Transverse colon (tissue), 4 donors: ENCODE results near the gene FLAD1. TPM values are rescaled to one million over a fixed set of nuclear protein-coding genes. Genes with fewer than 3 reads are reported as not detected.

ENCODE experiments used
- DNase-seq: peaks from one replicate; pipeline ENCODE4 v3.0.0-alpha.2; 2019
- H3K27ac ChIP-seq, 4 donors: fragments of 200-600 bp; sonication (generic); 2 replicates each; pipeline ENCODE4 v1.5.1; 2016 to 2018; ENCODE audit warnings: inconsistent platforms in 4 of 4
- H3K27me3 ChIP-seq: fragments of 200-600 bp; sonication (generic); 2 replicates; pipeline ENCODE4 v1.5.1; 2017; ENCODE audit warnings: inconsistent platforms
- H3K36me3 ChIP-seq, 4 donors: fragments of 200-600 bp; sonication (generic); 2 replicates each; pipeline ENCODE4 v1.5.1; 2017 to 2019; ENCODE audit warnings: inconsistent platforms in 4 of 4
- H3K4me1 ChIP-seq, 4 donors: fragments of 200-600 bp; sonication (generic); 2 replicates each; pipeline ENCODE4 v1.5.1; 2017 to 2020; ENCODE audit warnings: inconsistent platforms in 4 of 4
- H3K4me3 ChIP-seq, 4 donors: fragments of 200-600 bp; sonication (generic); 1 replicate in 1 of 4; 2 replicates in 3 of 4; pipeline versions ENCODE4 v1.5.1 to v1.6.1; 2017 to 2019; ENCODE audit warnings: inconsistent platforms in 4 of 4
- H3K9me3 ChIP-seq, 2 donors: fragments of 200-600 bp; sonication (generic); 2 replicates each; pipeline ENCODE4 v1.5.1; 2017 to 2019; ENCODE audit warnings: inconsistent platforms in 2 of 2
- CTCF ChIP-seq, 5 experiments: fragments of 200-600 bp in 3 of 5; fragments of 450-650 bp in 2 of 5; sonication (generic) in 3 of 5; IDR thresholded peaks; 1 replicate in 2 of 5; 2 replicates in 3 of 5; pipeline ENCODE4 v1.5.1; 2016 to 2017; ENCODE audit warnings: antibody characterized with exemption in 5 of 5, inconsistent platforms in 3 of 5, mild to moderate bottlenecking in 2 of 5, moderate library complexity in 1 of 5
- EP300 ChIP-seq: sonication (generic); formaldehyde crosslinking; IDR thresholded peaks from one replicate; pipeline ENCODE4 v1.6.1; 2017; ENCODE audit warnings: antibody characterized with exemption, low read depth
- POLR2A ChIP-seq: fragments of 450-650 bp; IDR thresholded peaks from one replicate; pipeline ENCODE4 v1.6.1; 2016; ENCODE audit warnings: antibody characterized with exemption, mild to moderate bottlenecking, moderate library complexity
- POLR2AphosphoS5 ChIP-seq, 3 donors: sonication (generic); formaldehyde crosslinking; IDR thresholded peaks; one replicate each; pipeline ENCODE4 v1.6.1; 2016; ENCODE audit warnings: antibody characterized with exemption in 3 of 3
- WGBS, 2 donors: methylation state at CpG; one replicate each; pipeline ENCODE4 v1.1.5; 2018; ENCODE audit warnings: low coverage in 1 of 2; 5-methylcytosine and 5-hydroxymethylcytosine counted together
- in situ Hi-C, 4 donors: fragments of 200-750 bp; cut with MboI; loops; one replicate each; pipeline versions ENCODE4 v1.15.0 to v1.15.1; 2017; ENCODE audit warnings: low sequenced_read_pairs in 3 of 4, low pct_ligation_motif_present in 1 of 4, low pct_unique_long_range_greater_than_20kb in 1 of 4
- intact Hi-C: fragments of 100-400 bp; cut with DNase I; formaldehyde crosslinking; loops from one replicate; pipeline ENCODE4 v1.15.1; 2023; ENCODE audit warnings: low total_unique reads
- total RNA-seq, 4 donors: library from RNA; depleted of rRNA; stranded (reverse); fragments of >200 nt; gene quantifications; one replicate each; pipeline ENCODE4 v1.1.0, GENCODE V29; 2016

FLAD1 gene
- total RNA-seq, 4 donors from 2014 or later, result 32.7 to 42.4 (median 36.0) TPM

- 88% methylated on average over 7 of the region's 7 CpGs; no CpG with 5 or more reads in 1 of the 2 donors for WGBS, 2 donors
- H3K27me3 ChIP-seq, result no peaks in the 10 kb centered on the region
- in situ Hi-C loops (loop anchor here in 3 of 4 donors (25.0 kb wide), 1 partner anchor 96 kb away; the partner anchor contains the start of genes ADAM15 (in 3 of the 3) and EFNA4 (in 3 of the 3)), intact Hi-C loops (loop anchor here (5.0 kb wide), 1 partner anchor 36 kb away; the partner anchor contains the start of gene ZBTB7B)
- H3K9me3 ChIP-seq, result no peaks in the 10 kb centered on the region
- H3K27ac ChIP-seq, result no peak overlapping the region
- no peak for TF ChIP-seq CTCF (IDR thresholded peaks at IDR 0.05)
- peaks cover 14 to 43% (median 33%) of the 10 kb centered on the region in 4 donors for H3K4me1 ChIP-seq
- no peak overlapping the region for H3K4me3 ChIP-seq
- DNase-seq, result no peak
- peaks cover 0 to 32% (median 12%) of the 10 kb centered on the region in 4 donors for H3K36me3 ChIP-seq
These were observed 17.0 kb upstream of the FLAD1 start for GRCh38 chr1:154966111-154966510.

GRCh38 chr1:154967331-154967950 is 15.7 kb upstream of the FLAD1 start:
- H3K4me3 ChIP-seq, result no peak overlapping the region
- WGBS, 2 donors, result 33 to 82% methylated on average over 1 to 5 of the region's 5 CpGs
- intact Hi-C loops, result loop anchor here (5.0 kb wide), 1 partner anchor 35 kb away; the partner anchor contains the start of gene ZBTB7B
- H3K9me3 ChIP-seq, result no peaks in the 10 kb centered on the region
- in situ Hi-C loops, result loop anchor here in 3 of 4 donors (25.0 kb wide), 1 partner anchor 95 kb away; the partner anchor contains the start of genes ADAM15 (in 3 of the 3) and EFNA4 (in 3 of the 3)
- H3K27me3 ChIP-seq, result no peaks in the 10 kb centered on the region
- peak overlapping the region in 1 of 4 donors; percentile 7 for H3K27ac ChIP-seq
- DNase-seq, result no peak
- TF ChIP-seq CTCF (IDR thresholded peaks at IDR 0.05) (no peak), EP300 (no peak), POLR2AphosphoS5 (IDR thresholded peaks at IDR 0.05) (no peak), POLR2A (no peak)
- peaks cover 28 to 53% (median 43%) of the 10 kb centered on the region in 4 donors for H3K4me1 ChIP-seq
- H3K36me3 ChIP-seq, result peaks cover 0 to 32% (median 12%) of the 10 kb centered on the region in 4 donors

GRCh38 chr1:154968731-154969130 is 14.4 kb upstream of the FLAD1 start:
- no peak for TF ChIP-seq POLR2A
- no peak for TF ChIP-seq EP300
- no peak for TF ChIP-seq CTCF (IDR thresholded peaks at IDR 0.05)
- no peak for TF ChIP-seq POLR2AphosphoS5 (IDR thresholded peaks at IDR 0.05)
- intact Hi-C loops, result loop anchor here (5.0 kb wide), 1 partner anchor 34 kb away; the partner anchor contains the start of gene ZBTB7B
- H3K27ac ChIP-seq, result peak overlapping the region; percentile 97 to 99 (median 99)
- no peaks in the 10 kb centered on the region for H3K27me3 ChIP-seq
- no peaks in the 10 kb centered on the region for H3K9me3 ChIP-seq
- peaks cover 29 to 51% (median 44%) of the 10 kb centered on the region in 4 donors for H3K4me1 ChIP-seq
- DNase-seq, result no peak
- in situ Hi-C loops, result loop anchor here in 3 of 4 donors (25.0 kb wide), 1 partner anchor 94 kb away; the partner anchor contains the start of genes ADAM15 (in 3 of the 3) and EFNA4 (in 3 of the 3)
- peaks cover 0 to 32% (median 10%) of the 10 kb centered on the region in 4 donors for H3K36me3 ChIP-seq
- H3K4me3 ChIP-seq, result no peak overlapping the region
- WGBS, 2 donors, result 89% methylated on average over 3 of the region's 3 CpGs; no CpG with 5 or more reads in 1 of the 2 donors

GRCh38 chr1:154969246-154969645 is 13.9 kb upstream of the FLAD1 start:
- in situ Hi-C loops (loop anchor here in 3 of 4 donors (25.0 kb wide), 1 partner anchor 93 kb away; the partner anchor contains the start of genes ADAM15 (in 3 of the 3) and EFNA4 (in 3 of the 3)), intact Hi-C loops (loop anchor here (5.0 kb wide), 1 partner anchor 33 kb away; the partner anchor contains the start of gene ZBTB7B)
- Histone ChIP-seq H3K4me1 (peaks cover 29 to 51% (median 44%) of the 10 kb centered on the region in 4 donors), H3K9me3 (no peaks in the 10 kb centered on the region), H3K4me3 (peak overlapping the region in 1 of 4 donors; percentile 46), H3K27me3 (no peaks in the 10 kb centered on the region), H3K36me3 (peaks cover 0 to 29% (median 7%) of the 10 kb centered on the region in 4 donors), H3K27ac (peak overlapping the region; percentile 97 to 99 (median 99))
- WGBS, 2 donors, result 70 to 83% methylated on average over 2 to 5 of the region's 5 CpGs
- no peak for DNase-seq
- TF ChIP-seq POLR2A, result no peak
- TF ChIP-seq POLR2AphosphoS5 (IDR thresholded peaks at IDR 0.05), result no peak
- TF ChIP-seq CTCF (IDR thresholded peaks at IDR 0.05), result no peak
- TF ChIP-seq EP300, result no peak
